Forelimb muscle (tissue), 1 donor: ENCODE results near the gene PDLIM5. TPM values are rescaled to one million over a fixed set of nuclear protein-coding genes. Genes with fewer than 3 reads are reported as not detected.
"Not testable (repeated sequence)": the region's sequence is repeated elsewhere in the genome, so short reads cannot be mapped to it uniquely, and the experiment has no call there.

ENCODE experiments used
- DNase-seq: peaks from one replicate; pipeline ENCODE4 v3.0.0-alpha.2; 2013; ENCODE audit warnings: low read depth
- polyA plus RNA-seq: library from polyadenylated mRNA; unstranded; fragments of 120-200 nt; gene quantifications from one replicate; pipeline ENCODE4 v1.2.1, GENCODE V29; 2013; ENCODE audit not compliant: insufficient read length

Gene PDLIM5
- polyA plus RNA-seq, 1 donor: 303 TPM

GRCh38 chr4:94495408-94495807, 43.7 kb downstream of the PDLIM5 start:
- DNase-seq: no peak

DNA sequence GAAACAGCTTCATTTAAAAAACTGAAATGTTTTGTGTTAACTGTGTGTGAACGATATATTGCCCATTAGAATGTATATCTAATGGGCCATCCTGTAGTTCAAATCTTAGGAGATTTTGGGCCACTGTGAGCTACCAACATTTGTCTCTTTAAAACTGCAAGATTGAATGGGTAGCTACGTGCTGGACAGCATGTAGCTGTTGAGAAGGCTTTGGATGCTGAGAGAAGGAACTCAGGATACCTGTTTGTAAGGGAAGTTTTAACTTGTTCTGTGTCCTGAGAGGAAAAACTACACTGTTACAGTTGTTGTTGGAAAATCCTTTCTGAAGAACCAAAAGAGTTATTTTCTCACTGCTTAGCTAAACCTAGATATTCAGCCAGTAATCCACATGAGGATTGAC, 45.9 kb downstream of the PDLIM5 start:
- DNase-seq: no peak

DNA sequence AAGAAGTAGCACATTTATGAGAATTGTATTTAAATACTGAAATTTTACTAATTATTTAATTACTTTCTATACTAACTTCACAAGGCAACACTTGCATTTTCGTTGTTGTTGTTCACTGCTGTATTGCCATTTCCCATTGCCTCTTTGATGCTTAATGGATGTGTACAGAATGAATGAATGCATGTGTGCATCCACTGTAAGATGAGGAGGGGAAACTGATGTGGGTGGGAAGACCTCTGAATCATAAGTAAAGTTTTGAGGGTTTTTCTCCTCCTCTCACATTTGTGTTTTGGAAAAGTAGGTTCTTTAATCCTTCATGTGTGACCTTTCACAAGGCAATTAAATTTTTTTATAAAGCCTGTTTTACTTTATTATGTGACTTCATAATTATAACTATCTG, 46.8 kb downstream of the PDLIM5 start:
- DNase-seq: no peak

DNA sequence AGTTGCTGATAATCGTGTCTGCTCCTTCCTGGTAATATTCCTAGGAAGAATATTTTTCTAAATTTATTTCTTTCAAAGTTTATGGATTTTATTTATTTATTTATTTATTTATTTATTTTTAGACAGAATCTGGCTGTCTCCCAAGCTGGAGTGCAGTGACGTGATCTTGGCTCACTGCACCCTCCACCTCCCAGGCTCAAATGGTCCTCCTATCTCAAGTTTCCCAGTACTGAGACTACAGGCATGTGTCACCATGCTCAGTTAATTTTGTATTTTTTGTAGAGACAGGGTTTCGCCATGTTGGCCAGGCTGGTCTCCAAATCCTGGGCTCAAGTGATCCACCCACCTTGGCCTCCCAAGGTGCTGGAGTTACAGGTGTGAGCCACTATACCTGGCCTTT, 48.9 kb downstream of the PDLIM5 start:
- DNase-seq: no peak

DNA sequence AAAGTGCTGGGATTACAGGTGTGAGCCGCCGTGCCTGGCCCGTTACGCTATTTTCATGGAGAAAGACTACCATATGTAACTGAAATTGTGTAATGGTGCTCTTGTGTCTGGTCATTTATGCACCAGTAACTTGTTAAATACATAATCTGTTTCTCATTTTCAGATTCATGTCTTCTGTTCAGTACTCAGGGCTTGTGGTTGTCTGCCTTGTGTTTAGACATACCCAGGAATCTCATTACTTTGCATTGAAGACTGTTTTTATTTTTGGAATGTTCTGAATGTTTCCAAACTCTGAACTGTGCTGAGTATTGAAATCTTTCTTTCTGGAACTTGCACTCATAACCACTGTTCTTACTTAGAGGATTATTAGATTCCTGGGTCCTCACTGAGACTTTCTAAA, 52.8 kb downstream of the PDLIM5 start:
- no peak for DNase-seq

DNA sequence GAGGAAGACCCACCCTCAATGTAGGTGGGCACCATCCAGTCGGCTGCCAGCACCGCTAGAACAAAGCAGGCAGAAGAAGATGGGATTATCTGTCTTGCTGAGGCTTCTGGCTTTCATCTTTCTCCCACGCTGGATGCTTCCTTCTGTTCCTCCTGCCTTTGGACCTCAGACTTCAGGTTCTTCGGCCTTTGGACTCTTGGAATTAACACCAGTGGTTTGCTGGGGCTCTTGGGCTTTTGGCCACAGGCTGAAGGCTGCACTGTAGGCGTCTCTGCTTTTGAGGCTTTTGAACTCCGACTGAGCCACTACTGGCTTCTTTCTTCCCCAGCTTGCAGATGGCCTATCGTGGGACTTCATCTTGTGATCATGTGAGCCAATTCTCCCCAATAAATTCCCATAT, 55.1 kb downstream of the PDLIM5 start:
- DNase-seq: no peak

- DNase-seq: no peak
Observed at GRCh38 chr4:94507281-94507680, 55.5 kb downstream of the PDLIM5 start.

GRCh38 chr4:94507708-94508107, 56.0 kb downstream of the PDLIM5 start:
- no peak for DNase-seq

GRCh38 chr4:94508296-94508695, 56.6 kb downstream of the PDLIM5 start:
- no peak for DNase-seq

DNA sequence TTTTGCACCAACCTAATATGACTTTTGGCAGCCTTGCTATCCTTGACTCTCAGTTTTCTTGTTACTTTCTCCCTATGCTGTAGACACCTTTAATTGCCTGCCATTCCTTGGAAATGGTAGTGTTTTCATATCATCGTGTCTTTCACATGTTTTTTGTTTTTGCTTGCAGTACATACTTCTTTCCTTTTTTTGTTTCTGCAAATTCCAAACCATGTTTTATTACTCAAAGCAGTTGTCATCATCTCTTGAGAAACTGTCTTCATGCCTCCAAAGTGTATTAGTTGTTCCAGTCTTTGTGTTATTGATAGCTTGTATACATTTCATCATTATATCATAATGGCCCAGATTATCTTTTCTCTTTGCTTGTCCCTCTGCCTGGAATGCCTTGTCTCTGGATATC, 57.1 kb downstream of the PDLIM5 start:
- peak; percentile 25 for DNase-seq

DNA sequence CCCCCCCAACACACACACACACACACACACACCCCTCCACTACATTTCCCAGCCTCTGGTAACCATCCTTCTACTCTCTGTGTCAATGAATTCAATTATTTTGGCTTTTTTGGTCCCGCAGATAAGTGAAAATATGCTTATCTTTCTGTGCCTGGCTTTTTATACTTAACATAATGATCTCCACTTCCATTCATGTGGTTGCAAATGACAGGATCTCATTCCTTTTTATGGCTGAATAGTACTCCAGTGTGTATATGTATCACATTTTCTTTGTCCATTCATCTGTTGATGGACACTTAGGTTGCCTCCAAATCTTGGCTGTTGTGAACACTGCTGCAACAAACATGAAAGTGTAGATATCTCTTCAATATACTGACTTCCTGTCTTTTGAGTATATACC, 59.8 kb downstream of the PDLIM5 start:
- DNase-seq: no peak

- DNase-seq: not testable (repeated sequence)
Observed at GRCh38 chr4:94513532-94513931, 61.8 kb downstream of the PDLIM5 start.

- no peak for DNase-seq
Observed at GRCh38 chr4:94515365-94515764, 63.6 kb downstream of the PDLIM5 start.

GRCh38 chr4:94516067-94516466, 64.3 kb downstream of the PDLIM5 start:
- DNase-seq: no peak

- DNase-seq: no peak
Observed at GRCh38 chr4:94516999-94517398, 65.3 kb downstream of the PDLIM5 start.

DNA sequence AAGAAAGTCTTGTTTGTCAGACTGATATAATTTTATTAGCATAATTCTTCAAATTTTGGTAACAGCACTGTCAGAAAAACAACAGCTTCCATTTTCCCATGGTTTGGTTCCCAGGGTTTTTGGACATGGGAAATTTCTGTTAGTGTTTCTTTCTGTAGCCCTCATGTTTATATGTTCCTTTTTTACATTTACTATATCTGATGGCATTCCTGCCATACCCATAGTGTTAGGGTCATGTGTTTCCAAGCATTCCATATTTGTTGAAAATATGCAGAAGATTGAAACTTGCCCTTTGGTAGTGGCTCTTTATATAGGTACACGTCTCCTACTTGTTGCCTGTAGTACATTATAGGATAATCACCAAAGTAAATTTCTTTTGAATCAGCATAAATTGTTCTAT, 65.8 kb downstream of the PDLIM5 start:
- no peak for DNase-seq

GRCh38 chr4:94519019-94519418, 67.3 kb downstream of the PDLIM5 start:
- DNase-seq: no peak

DNA sequence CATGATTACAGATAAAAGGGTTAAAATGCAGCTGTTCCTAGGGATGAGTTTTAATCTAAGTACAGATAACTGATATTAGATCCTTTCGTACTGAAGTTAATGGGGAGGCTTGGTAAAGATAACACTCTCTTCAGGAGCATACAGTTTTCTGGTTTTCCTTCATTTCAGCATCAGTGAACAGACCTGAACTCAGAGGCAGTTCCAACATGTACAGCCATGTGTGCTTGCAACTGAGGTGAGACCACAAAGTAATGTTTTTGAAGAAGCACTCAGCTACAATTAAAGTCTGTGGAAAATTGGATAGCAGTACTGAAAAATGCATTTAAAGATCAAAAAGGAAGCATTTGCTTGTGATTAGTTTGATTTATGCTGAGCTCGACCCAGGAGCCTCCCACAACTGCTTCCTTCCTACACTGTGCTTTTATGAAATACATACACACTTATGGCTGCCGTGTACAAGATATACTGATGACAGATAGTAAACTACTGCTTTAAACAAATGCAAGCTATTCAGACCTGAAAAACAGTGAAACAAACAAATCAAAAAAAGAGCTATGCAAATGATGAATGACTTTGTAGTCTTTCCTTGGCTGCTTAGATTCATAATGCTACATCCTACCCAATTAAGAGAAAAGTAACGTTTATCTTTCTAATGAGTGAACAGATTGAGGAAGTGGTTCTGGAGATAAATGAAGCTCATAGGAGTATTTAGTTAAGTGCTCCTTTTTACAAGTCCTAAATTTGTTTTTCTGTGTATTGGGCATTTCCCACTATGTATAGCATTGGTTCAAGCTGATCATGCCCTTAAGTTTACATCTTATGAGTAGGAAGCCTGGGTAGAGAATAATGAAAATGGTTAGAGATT, 68.4 kb downstream of the PDLIM5 start:
- DNase-seq: no peak

DNA sequence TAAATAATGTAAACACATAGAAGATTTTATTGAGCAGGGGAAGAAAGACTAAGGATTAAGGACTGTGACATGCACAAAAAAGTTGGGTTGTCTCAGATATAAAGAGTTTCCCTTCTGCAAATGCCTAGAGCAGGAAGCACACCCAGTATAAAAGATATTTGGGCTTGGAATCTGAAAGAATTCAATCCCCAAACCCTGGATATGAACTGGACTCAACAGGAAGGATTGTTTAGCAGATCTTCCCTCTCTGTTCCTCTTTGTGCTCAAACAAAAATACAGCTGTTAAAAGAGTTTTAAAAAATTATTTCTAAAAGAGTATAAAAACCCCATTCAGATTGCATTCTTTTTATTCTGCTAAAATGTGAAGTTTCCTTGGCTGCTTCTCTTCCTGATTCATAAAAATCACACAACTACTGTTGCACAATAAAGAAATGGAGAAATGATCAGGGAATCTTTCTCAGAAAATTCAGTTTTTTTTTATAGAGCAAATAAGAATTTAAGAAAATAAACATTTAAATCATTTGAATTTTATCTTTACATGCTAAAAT, 71.4 kb downstream of the PDLIM5 start:
- DNase-seq: no peak

GRCh38 chr4:94523617-94524016, 71.9 kb downstream of the PDLIM5 start:
- DNase-seq: no peak

DNA sequence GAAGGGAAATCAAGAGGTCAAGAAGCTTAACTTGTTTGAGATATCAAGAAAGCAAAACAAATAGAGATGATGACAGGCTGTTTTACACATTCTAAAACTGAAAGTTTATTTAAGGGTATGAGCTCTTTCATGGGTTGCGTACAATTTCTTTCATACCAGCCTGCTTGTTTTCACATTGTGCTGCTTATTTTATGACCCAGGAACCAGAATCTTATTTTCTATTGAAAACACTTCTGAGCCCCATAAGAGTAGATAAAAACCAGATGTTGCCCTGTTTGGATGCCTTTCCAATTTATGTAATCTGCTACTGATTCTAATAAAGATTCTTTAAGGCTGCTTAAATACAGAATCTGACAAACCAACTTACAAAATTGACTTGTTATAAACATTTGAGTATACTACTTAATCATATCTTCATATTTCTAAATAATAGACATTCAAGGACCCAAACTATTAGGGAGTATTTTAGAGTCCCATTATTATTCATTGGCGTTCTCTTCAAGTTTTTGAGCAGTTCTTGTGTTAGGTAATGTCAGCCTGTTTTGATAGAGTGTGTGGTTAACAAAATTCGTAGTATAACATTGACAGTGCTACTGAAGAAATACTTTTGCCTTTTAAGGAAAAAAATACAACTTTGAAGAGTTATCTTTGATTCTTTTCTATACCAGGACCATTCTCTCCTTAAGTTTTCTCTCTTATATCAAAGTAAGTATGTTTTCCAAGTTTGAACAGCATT, 74.4 kb downstream of the PDLIM5 start:
- no peak for DNase-seq

DNA sequence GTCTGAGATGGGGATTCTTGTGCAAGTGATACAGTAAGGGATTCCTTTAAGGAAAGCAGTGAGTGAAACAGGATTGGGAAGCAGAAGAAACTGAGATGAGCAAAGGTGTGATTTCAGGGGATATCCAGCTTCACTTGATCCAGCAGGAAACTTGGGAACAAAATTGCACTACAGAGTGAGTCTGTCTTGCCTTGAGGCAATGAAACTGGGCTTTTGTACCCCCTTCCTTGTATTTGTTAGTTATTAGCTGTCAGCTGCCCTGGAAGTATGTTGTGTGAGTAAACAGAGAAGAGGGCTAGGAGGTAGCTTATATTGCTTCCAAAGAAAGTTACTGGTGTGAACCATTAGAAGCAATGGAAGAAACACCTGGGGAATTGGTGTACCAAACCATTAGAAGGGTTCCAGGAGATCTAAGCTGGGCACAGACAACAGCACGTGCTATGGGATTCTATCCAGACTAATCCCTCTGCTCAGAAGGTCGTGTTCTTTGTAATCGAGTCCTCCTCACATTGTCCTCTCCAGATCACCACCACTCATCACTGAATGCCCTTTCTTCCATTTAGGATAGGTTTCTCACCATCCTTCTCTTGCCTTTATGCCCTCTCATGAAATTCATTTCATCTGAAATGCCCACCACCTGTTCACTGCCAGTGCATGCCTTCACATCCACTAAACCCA, 76.0 kb downstream of the PDLIM5 start:
- no peak for DNase-seq
